Stimulated activated CD4-positive, alpha-beta T cell treated with anti-CD3 and anti-CD28 coated beads, Interleukin-12 subunit alpha, Interleukin-12 subunit beta, amount 100 ng/mL, for 24 hours (primary cell): ENCODE data around the gene RASGRF2.
A peak's percentile ranks its signal among the peaks of the same experiment; 100 is the strongest.

Experiments
- DNase-seq, 2 experiments: peaks; one replicate each; pipeline ENCODE4 v3.0.0-alpha.2; 2020; ENCODE audit warnings: low read depth in 2 of 2

Gene RASGRF2, protein sequence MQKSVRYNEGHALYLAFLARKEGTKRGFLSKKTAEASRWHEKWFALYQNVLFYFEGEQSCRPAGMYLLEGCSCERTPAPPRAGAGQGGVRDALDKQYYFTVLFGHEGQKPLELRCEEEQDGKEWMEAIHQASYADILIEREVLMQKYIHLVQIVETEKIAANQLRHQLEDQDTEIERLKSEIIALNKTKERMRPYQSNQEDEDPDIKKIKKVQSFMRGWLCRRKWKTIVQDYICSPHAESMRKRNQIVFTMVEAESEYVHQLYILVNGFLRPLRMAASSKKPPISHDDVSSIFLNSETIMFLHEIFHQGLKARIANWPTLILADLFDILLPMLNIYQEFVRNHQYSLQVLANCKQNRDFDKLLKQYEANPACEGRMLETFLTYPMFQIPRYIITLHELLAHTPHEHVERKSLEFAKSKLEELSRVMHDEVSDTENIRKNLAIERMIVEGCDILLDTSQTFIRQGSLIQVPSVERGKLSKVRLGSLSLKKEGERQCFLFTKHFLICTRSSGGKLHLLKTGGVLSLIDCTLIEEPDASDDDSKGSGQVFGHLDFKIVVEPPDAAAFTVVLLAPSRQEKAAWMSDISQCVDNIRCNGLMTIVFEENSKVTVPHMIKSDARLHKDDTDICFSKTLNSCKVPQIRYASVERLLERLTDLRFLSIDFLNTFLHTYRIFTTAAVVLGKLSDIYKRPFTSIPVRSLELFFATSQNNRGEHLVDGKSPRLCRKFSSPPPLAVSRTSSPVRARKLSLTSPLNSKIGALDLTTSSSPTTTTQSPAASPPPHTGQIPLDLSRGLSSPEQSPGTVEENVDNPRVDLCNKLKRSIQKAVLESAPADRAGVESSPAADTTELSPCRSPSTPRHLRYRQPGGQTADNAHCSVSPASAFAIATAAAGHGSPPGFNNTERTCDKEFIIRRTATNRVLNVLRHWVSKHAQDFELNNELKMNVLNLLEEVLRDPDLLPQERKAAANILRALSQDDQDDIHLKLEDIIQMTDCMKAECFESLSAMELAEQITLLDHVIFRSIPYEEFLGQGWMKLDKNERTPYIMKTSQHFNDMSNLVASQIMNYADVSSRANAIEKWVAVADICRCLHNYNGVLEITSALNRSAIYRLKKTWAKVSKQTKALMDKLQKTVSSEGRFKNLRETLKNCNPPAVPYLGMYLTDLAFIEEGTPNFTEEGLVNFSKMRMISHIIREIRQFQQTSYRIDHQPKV (N-terminal part only)

DNA sequence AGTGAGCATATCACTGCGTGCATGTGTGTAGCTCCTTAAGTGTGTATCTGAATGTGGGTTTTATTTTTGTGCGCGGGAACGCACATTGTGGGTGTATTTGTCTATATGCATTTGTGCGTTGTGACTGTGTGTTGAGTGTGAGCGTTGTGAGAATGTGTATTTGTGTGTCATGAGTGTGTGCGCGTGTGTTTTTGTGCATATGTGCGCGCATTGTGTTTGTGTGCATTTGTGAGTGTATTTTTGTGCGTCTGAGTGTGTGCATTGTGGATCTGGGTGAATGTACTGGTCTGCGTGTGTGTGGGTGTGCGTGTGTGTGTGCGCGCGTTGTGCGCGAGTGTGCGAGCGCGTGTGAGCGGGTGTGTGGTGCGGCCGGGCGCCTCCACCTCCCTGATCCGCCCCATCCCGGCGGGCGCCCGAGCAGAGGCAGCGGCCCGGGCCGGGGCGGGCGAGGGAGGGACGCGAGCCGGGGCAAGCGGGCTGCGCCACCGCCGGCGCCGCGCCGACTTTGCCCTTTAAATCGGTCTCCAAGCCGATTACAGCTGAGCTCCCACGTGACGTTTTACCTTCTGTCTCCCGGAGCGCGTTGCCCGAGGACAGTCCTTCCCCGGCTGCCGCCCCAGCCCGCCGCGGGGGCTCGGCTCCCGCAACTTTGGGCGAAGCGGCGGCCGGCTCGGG lies at the start of gene RASGRF2:
TSS of gene RASGRF2 (plus strand) at position 596 of the 675 bp plus-strand sequence. CDS start 376 bp downstream, outside the sequence.
- peak; percentile 20 to 38 for DNase-seq

DNA sequence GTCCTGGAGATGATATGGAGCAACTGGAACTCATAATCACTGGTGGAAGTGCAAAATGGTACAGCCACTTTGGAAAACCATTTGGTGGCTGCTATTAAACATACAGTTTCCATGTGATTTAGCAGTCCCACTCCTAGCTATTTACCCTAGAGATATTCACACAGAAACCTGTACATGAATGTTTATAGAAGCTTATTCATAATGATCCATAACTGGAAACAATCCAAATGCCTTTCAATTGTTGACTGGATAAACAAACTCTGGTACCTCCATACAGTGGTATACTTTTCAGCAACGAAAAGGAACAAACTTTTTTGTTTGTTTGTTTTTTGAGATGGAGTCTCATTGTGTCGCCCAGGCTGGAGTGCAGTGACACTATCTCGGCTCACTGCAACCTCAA lies 47.7 kb upstream of the RASGRF2 start:
- no peak for DNase-seq

DNA sequence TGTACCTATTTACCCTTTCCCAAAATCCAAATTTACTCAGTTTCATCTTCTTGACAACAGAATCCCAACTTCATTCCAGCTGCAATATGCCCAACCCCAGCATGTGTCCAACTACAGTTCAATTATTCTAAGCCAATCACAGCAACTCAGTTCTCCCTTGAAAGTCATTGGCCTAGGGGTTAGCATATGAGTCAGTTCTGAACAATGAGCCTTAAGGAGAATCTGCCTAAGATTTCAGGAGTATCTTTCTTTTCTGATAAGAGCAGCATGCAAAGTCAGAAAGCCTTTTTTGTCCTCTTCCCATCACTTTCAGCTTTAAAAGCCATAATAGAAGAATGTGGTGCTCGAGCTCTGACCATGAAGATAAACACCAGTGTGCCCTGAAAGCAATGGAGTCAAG lies 44.4 kb upstream of the RASGRF2 start:
- no peak for DNase-seq

DNA sequence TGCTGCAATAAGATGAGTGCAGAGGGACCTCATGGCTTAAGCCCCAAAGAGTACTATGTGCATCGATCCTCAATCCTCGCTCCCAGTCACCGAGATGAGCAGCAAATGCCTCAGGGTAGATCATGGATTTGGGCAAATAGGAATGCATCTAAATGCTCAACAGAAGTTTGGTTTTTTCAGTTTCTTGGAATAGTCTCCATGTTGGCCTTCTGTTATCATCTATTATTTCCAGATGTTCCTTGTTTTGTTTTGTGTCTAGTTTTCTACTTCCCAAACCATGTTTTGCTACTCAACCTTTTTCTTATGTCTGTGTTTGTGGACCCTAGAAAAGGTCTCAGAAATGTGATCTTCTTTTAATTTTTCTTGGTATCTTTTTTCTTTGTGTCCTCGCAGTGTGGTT lies 43.5 kb upstream of the RASGRF2 start:
- no peak for DNase-seq

- no peak for DNase-seq
Observed at GRCh38 chr5:80917631-80918030, 42.5 kb upstream of the RASGRF2 start.

DNA sequence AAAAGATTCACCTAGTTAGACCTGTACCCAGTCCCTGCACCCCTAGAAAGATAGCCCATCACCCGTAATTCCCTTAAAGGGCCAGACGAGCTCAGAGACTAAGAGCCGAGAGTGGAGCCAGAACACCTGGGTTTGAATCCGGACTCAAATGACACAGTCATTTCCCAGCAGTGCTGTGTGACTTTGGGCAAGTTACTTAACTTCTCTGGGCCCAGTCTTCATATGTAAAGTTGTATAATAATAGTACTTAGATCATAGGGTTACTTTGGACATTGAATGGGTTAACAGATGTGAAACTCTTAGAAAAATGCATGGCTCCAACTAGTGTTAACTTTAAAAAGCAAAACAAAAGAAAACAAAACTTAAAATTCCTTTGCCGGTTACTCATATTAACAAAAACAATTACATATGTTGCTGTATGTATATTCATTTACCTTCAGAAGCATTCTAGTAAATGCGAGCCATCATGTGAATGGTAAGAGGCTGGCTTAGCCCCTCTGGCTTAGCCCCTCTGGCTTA lies 40.4 kb upstream of the RASGRF2 start:
- DNase-seq: no peak

DNA sequence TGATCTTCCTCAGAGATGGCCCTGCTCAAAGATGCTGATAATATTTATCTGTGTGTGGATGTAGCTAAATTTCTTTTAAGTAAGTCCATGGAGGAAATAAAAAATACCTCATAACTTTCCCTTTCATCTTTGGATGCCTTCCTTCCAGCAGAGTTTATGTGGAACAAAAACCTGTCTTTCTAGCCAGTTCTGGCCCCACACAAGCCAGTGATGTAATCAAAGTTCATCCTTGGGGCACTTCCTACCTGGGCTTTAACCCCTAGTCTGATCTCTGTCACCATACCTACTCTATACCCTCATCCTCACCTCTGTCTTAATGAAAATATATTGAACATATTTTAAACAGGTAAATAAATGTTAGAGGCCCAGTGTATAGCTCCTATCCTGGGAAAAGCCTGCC lies 39.8 kb upstream of the RASGRF2 start:
- DNase-seq: no peak

DNA sequence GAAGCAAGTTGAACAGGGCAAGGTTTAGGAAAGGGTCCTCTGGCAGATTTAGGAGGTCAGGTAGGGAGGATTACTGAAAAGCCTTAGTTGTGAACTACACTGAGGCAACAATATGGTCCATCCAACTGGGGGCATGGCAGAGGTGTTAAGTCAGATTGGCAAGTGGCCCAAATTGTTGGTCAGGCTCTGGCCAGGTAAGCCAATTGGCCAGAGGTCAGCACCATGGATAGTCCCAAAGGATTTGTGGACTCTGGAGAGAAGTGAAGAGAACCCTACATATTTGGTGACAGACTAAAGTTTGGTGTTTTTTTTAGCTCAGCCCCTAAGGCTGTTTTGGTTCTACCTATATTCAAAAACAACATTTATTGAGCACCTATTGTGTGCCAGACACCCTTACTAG lies 39.1 kb upstream of the RASGRF2 start:
- DNase-seq: no peak

DNA sequence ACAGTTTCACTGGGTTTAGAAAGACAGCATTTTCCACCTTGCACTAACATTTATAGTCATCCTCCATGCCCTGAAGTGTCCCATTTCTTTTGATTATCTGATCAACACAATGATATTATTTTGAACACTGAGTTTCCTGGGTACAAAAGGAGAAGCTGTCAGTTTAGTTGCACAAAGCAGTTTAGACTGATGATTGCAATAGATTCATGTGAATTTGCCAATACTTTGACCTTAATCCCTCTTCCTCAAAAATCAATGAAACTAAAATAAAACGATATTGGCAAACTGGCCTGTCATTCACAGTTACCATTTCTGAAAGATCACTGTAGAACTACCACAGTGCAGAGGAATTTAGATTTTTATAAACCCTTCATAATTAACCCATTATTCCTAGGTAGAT lies 34.2 kb upstream of the RASGRF2 start:
- DNase-seq: no peak

GRCh38 chr5:80926536-80926935 lies 33.6 kb upstream of the RASGRF2 start:
- no peak for DNase-seq

GRCh38 chr5:80926979-80927656 lies 33.0 kb upstream of the RASGRF2 start:
- no peak for DNase-seq

DNA sequence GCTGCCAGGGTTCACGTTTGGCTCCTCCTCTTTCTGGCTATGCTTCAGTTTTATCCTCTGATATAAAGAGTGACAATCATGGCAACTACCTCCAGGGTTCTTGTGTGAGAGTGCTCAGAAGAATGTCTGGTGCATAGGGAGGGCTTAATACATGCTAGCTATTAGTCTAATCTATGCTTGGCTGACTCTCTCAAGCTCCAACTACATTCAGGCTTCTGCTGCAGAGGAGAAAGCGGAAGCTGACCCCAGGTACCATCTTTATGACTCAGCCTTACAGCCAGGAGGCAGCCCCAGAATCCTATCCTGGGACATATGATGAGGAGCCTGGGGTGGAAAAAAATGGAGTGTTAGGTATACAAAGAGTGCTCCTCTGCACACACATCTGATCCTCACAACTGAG lies 32.1 kb upstream of the RASGRF2 start:
- no peak for DNase-seq

DNA sequence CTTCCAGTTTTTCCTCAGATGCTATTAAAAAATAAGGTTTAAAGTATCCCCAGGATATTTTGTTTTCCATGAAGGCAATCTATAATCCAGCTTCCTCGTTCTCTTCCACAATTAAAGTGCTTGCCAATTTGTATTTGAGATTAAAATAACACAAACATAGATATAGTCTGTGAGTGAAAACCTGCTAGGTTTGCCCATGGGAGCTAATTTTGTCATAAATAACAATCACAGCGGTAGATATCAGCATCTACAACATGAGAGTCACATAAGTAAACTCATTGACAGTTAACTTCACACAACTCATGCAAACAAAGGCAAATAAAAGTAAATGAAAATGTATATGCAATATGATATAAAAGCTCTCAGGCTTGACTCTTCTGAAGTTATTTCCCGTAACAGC lies 29.2 kb upstream of the RASGRF2 start:
- DNase-seq: no peak

DNA sequence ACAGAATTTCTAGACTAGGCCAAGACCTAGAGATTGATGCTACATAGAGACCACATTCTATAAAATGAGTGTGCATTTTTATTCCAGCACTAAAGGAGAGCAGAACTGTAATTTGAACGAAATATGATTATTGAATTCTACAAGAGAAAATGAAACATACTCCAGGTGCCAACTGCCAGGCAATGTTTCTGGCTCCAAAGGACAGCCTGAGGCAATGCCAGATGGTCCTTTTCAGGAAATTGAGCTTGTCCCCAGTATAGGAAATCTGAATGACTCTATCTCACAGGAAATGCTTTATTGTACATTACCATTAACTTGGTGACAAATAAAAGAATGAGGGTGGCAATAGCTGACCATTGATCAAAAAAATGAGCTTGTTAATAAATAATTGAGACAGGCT lies 28.8 kb upstream of the RASGRF2 start:
- no peak for DNase-seq

- DNase-seq: no peak
Observed at GRCh38 chr5:80933036-80933435, 27.1 kb upstream of the RASGRF2 start.

GRCh38 chr5:80934751-80935150 lies 25.4 kb upstream of the RASGRF2 start:
- DNase-seq: no peak

- DNase-seq: no peak
Observed at GRCh38 chr5:80935811-80936385, 24.3 kb upstream of the RASGRF2 start.

DNA sequence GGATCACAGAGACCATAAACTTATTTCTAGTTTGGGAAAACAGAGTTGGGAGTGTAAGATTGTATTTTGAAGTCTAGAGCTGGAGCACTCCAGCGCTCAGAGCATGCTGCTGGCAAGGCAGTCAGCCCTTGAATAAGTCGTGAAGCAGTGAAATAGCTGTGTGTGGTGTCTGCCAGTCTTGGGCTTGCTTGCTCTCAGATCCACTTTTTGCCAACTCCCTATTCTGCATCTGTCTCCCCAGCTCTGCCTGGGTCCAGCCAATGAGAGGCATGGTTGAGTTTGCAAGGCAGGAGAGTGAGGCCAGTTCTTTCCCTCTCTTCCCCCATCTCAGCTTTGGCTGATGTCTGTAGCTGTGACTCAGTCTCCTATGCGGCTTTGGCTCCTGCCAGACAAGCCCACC lies 23.3 kb upstream of the RASGRF2 start:
- DNase-seq: no peak

- no peak for DNase-seq
Observed at GRCh38 chr5:80937584-80938356, 22.4 kb upstream of the RASGRF2 start.

DNA sequence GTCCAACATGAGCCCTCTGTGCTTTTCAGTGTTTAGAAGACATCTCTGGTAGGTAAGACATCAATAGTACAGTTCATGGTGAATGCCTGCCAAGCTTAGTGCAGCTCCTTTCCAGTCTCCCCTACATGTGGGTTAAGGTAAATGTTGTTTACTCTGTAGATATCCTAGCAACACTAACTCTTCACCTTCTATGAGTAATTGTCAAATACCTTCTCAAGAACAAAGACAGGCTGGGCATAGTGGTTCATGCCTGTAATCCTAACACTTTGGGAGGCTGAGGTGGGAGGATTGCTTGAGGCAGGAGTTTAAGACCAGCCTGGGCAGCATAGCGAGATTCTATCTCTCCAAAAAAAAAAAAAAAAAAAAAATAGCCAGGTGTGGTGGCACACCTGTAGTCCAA lies 18.7 kb upstream of the RASGRF2 start:
- DNase-seq: no peak
